ENCODE measurements around the gene BIN2.

Gene BIN2

GRCh38 chr12:51254536-51254935 is 69.4 kb downstream of the BIN2 start:
- no peak for TF ChIP-seq CTCF (IDR thresholded peaks at IDR 0.05; ENCODE audit: borderline replicate concordance, insufficient read depth, low read depth, low read length)
- no peak overlapping the region for H3K4me3 ChIP-seq (ENCODE audit: low read depth, low read length)

- H3K4me3 ChIP-seq (ENCODE audit: low read depth, low read length), result no peak overlapping the region
- TF ChIP-seq CTCF (IDR thresholded peaks at IDR 0.05; ENCODE audit: borderline replicate concordance, insufficient read depth, low read depth, low read length), result no peak
These were observed 70.7 kb downstream of the BIN2 start for GRCh38 chr12:51253276-51253675.

GRCh38 chr12:51247523-51248206 is 76.3 kb downstream of the BIN2 start:
- H3K4me3 ChIP-seq (ENCODE audit: low read depth, low read length), result no peak overlapping the region
- TF ChIP-seq CTCF (IDR thresholded peaks at IDR 0.05; ENCODE audit: borderline replicate concordance, insufficient read depth, low read depth, low read length), result no peak

- TF ChIP-seq CTCF (IDR thresholded peaks at IDR 0.05; ENCODE audit: borderline replicate concordance, insufficient read depth, low read depth, low read length), result no peak
- H3K4me3 ChIP-seq (ENCODE audit: low read depth, low read length), result no peak overlapping the region
These were observed 77.6 kb downstream of the BIN2 start for GRCh38 chr12:51246254-51246853.

GRCh38 chr12:51245476-51246253 is 78.3 kb downstream of the BIN2 start:
- no peak for TF ChIP-seq CTCF (IDR thresholded peaks at IDR 0.05; ENCODE audit: borderline replicate concordance, insufficient read depth, low read depth, low read length)
- no peak overlapping the region for H3K4me3 ChIP-seq (ENCODE audit: low read depth, low read length)

GRCh38 chr12:51244269-51244668 is 79.7 kb downstream of the BIN2 start:
- TF ChIP-seq CTCF (IDR thresholded peaks at IDR 0.05; ENCODE audit: borderline replicate concordance, insufficient read depth, low read depth, low read length), result no peak

More at GRCh38 chr12:51244269-51244668, 79.7 kb downstream of the BIN2 start:
- H3K4me3 ChIP-seq (ENCODE audit: low read depth, low read length), result no peak overlapping the region
